Progenitor cell of endocrine pancreas (in vitro differentiated cells): Measurements from ENCODE around the gene ATP5ME. TPM values are rescaled to one million over a fixed set of nuclear protein-coding genes. Genes with fewer than 3 reads are reported as not detected.
A peak's percentile ranks its signal among the peaks of the same experiment; 100 is the strongest.
"Not testable (repeated sequence)": the region's sequence is repeated elsewhere in the genome, so short reads cannot be mapped to it uniquely, and the experiment has no call there.

Experiments used
- DNase-seq: peaks from one replicate; pipeline ENCODE4 v3.0.0; 2021; ENCODE audit warnings: low spot score; ENCODE audit not compliant: unreplicated experiment
- H3K27ac Mint-ChIP-seq: 2 replicates; pipeline ENCODE4 v1.8.0; 2021; ENCODE audit warnings: mild to moderate bottlenecking, moderate library complexity, mixed read lengths
- H3K27me3 Mint-ChIP-seq: 2 replicates; pipeline ENCODE4 v1.8.0; 2021; ENCODE audit warnings: mixed read lengths
- H3K36me3 Mint-ChIP-seq: 2 replicates; pipeline ENCODE4 v1.8.0; 2022; ENCODE audit warnings: mixed read lengths; ENCODE audit not compliant: insufficient read depth
- H3K4me1 Mint-ChIP-seq: 2 replicates; pipeline ENCODE4 v1.8.0; 2021; ENCODE audit warnings: low read depth, mixed read lengths
- H3K4me3 Mint-ChIP-seq: 2 replicates; pipeline ENCODE4 v1.8.0; 2021; ENCODE audit warnings: low read depth, mild to moderate bottlenecking, moderate library complexity, mixed read lengths
- H3K9me3 Mint-ChIP-seq: 2 replicates; pipeline ENCODE4 v1.8.0; 2021; ENCODE audit warnings: low read depth, mixed read lengths
- CTCF ChIP-seq: fragments of 200-600 bp; sonication (generic); IDR thresholded peaks from one replicate; pipeline ENCODE4 v1.5.0; 2021; ENCODE audit warnings: antibody characterized with exemption, mild to moderate bottlenecking; ENCODE audit not compliant: unreplicated experiment
- total RNA-seq: library from RNA; stranded (reverse); gene quantifications from 2 replicates; pipeline ENCODE4 v1.2.1, GENCODE V29; 2021

The ATP5ME gene
- total RNA-seq, 1 donor from 2014 or later = 235 TPM

GRCh38 chr4:649751-650310 is 24.2 kb downstream of the ATP5ME start:
- Mint-ChIP-seq H3K36me3 (no peaks in the 10 kb centered on the region), H3K4me3 (no peak overlapping the region), H3K27ac (no peak overlapping the region), H3K4me1 (peaks cover 10% of the 10 kb centered on the region), H3K27me3 (peaks cover 20% of the 10 kb centered on the region), H3K9me3 (no peaks in the 10 kb centered on the region)
- no peak for TF ChIP-seq CTCF
- DNase-seq = no peak

- Mint-ChIP-seq H3K27ac (no peak overlapping the region), H3K9me3 (no peaks in the 10 kb centered on the region), H3K36me3 (no peaks in the 10 kb centered on the region), H3K27me3 (peaks cover 21% of the 10 kb centered on the region), H3K4me3 (no peak overlapping the region), H3K4me1 (peaks cover 10% of the 10 kb centered on the region)
- TF ChIP-seq CTCF = no peak
- no peak for DNase-seq
Observed at GRCh38 chr4:649293-649625, 24.8 kb downstream of the ATP5ME start.

GRCh38 chr4:648579-649292 is 25.3 kb downstream of the ATP5ME start:
- H3K36me3 Mint-ChIP-seq = no peaks in the 10 kb centered on the region
- no peak for DNase-seq

GRCh38 chr4:647481-647880 is 26.6 kb downstream of the ATP5ME start:
- DNase-seq = no peak
- Mint-ChIP-seq H3K27me3 (peaks cover 21% of the 10 kb centered on the region), H3K9me3 (no peaks in the 10 kb centered on the region), H3K36me3 (no peaks in the 10 kb centered on the region), H3K4me1 (peaks cover 10% of the 10 kb centered on the region), H3K27ac (no peak overlapping the region), H3K4me3 (no peak overlapping the region)
- TF ChIP-seq CTCF = no peak

More at GRCh38 chr4:648579-649292, 25.3 kb downstream of the ATP5ME start:
- Mint-ChIP-seq H3K27me3 (peaks cover 21% of the 10 kb centered on the region), H3K4me1 (peaks cover 10% of the 10 kb centered on the region), H3K4me3 (no peak overlapping the region), H3K9me3 (no peaks in the 10 kb centered on the region), H3K27ac (peak overlapping the region; percentile 79)
- no peak for TF ChIP-seq CTCF

- Mint-ChIP-seq H3K4me3 (no peak overlapping the region), H3K27me3 (peaks cover 15% of the 10 kb centered on the region), H3K27ac (no peak overlapping the region), H3K9me3 (no peaks in the 10 kb centered on the region), H3K4me1 (peaks cover 9% of the 10 kb centered on the region), H3K36me3 (no peaks in the 10 kb centered on the region)
- TF ChIP-seq CTCF = no peak
- no peak for DNase-seq
Observed at GRCh38 chr4:646460-646859, 27.6 kb downstream of the ATP5ME start.

GRCh38 chr4:642366-642765 is 31.7 kb downstream of the ATP5ME start:
- H3K36me3 Mint-ChIP-seq, DNase-seq, H3K9me3 Mint-ChIP-seq, H3K4me1 Mint-ChIP-seq, H3K27ac Mint-ChIP-seq, H3K4me3 Mint-ChIP-seq: not testable (repeated sequence)
- H3K27me3 Mint-ChIP-seq = peaks cover 22% of the 10 kb centered on the region
